Measurements from ENCODE around the gene RNF213.

RNF213 gene

DNA sequence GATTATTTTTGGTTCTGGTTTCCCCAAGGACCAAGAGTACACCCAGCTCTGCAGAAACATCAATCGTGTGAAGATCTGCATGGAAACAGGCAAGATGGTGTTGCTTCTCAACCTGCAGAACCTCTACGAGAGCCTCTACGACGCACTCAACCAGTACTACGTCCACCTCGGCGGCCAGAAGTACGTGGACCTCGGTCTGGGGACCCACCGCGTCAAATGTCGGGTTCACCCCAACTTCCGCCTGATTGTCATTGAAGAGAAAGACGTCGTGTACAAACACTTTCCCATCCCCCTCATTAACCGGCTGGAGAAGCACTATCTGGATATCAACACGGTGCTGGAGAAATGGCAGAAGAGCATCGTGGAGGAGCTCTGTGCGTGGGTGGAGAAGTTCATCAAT lies 86.9 kb downstream of the RNF213 start:
- no peak overlapping the region for H3K4me3 ChIP-seq (ENCODE audit: low read depth, low read length)

DNA sequence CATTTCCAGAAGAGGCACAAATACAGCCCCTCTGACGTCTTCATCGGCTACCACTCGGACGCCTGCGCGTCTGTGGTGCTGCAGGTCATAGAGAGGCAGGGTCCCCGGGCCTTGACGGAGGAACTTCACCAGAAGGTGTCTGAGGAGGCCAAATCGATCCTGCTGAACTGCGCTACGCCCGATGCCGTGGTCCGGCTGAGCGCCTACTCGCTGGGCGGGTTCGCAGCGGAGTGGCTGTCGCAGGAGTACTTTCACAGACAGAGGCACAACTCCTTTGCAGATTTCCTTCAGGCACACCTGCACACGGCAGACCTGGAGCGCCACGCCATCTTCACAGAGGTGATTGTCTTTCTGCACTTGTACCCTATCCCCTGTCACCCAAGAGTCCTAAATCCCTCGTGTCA lies 87.3 kb downstream of the RNF213 start:
- H3K4me3 ChIP-seq (ENCODE audit: low read depth, low read length), result no peak overlapping the region

DNA sequence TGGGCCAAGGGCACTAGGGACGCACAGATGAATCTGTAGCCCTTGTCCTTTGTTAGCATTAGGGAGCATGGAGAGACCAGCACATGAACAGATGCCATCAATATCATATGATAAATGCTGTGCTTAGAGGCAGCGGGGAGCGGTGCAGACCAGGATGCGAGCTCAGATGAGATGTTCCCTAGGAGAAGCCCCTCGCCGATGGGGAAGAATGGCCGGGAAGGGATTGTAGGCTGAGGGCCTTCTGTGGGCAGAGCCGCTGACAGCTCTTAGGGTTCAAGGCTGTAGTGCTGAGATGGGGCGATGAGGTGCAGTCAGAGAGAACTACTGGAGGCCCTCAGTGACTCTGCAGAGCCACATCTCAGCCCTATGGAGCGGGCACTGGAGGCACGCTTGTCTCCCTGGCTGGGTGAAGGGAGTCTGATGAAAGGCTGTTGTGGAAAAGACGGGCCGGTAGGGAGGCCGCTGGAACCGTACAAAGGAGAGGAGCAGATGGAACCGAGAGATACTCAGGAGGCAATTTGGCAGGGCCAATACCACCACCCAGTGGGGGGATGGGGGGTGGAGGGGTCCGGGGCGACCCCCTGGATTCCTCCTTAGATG lies 88.0 kb downstream of the RNF213 start:
- no peak overlapping the region for H3K4me3 ChIP-seq (ENCODE audit: low read depth, low read length)

DNA sequence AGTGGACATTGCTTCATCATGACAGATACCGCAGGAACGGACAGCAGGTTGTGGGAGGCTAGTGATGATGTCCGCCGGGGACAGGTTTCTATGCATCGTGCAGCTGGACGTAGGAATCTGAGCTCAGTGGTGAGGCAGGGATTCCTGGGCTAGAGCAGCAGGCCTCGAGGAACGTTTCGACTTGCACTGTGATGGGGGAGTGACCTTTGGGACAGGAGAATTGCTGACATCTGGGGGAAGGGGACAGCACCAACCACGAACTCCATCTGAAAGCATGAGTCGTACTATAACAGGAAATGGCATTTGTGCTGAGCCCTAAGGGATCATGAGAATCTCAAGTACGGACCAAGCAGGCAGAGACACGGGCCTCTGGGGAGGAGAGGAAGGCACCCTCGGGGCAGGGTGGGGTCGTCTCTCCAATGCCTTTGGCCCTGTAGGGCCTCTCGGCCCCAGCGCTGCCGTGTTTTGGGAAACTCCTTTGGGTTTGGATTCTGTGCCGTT lies 88.5 kb downstream of the RNF213 start:
- no peak overlapping the region for H3K4me3 ChIP-seq (ENCODE audit: low read depth, low read length)

DNA sequence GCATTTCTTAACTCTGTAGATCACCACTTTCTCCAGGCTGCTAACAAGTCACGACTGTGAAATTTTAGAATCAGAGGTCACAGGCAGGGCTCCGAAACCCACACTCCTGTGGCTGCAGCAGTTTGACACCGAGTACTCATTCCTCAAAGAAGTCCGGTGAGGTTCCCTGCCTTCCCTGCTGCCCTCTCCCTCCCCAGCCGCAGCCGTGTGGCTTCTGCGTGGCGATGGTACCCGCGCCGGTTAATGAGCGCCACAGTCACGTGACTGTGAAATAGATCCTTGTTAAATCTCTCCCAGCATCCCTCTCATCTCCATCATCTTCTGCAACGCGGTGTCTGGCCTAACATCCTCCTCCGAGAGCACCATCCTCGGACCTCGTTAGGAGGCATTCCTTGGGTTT lies 89.1 kb downstream of the RNF213 start:
- H3K4me3 ChIP-seq (ENCODE audit: low read depth, low read length), result no peak overlapping the region

DNA sequence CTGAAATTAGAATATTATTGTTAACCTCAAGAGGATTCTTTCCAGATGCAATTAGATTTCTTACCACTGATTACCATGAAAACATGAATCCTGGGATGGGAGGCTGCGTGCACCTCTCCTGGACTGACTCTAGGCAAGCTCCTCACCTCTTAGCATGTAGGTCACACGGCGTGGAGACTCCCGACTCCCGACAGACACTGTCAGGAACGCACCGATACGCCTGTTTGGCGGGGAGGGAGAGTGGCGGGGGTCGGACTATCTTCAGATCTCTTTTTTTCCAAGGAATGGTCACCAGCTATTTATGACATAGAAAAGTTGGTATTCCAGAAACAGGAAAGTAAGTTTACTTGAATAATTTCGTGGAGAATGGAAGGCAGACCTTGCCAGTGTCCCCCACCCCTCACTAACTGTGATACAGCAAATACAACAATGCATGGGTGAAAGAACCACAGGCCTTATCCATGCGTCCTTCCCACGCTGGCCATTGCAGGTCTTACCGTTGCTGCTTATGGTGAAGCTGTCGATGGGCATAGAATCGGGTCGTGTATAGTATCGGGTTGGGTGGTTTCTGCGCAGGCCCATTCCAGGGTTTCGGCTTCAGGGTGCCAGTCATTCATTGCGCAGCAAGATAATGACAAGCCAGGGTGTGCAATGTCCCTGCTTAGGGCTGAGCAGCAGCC lies 91.7 kb downstream of the RNF213 start:
- no peak overlapping the region for H3K4me3 ChIP-seq (ENCODE audit: low read depth, low read length)

DNA sequence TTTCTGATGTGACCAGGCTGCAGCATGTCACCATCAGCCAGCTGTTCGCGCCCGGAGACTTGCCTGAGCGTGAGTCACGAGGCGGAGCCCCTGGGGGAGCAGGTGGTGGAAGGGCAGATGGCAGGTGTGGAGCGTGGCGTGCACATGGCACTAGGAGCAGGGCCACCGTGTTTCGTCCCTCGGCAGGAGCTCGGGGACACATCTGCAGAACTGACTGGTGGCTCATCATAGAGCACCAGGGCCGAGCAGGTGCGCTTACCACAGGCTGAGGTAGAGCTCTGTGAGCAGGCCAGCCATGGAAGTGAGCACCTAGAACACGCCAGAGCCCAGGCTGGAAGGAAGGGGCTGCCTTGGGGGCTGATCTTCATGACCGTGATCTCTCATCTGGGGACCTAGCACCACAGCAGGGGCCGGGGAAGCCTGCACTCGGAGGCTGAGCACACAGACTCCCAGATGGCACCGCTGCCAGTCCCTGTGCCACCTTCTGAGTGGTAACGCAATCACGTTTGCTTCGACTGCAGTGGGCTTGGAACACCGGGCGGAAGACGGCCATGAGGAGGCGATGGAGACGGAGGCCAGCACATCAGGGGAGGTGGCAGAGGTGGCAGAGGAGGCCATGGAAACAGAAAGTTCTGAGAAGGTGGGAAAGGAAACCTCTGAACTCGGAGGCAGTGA lies 92.5 kb downstream of the RNF213 start:
- no peak overlapping the region for H3K4me3 ChIP-seq (ENCODE audit: low read depth, low read length)

DNA sequence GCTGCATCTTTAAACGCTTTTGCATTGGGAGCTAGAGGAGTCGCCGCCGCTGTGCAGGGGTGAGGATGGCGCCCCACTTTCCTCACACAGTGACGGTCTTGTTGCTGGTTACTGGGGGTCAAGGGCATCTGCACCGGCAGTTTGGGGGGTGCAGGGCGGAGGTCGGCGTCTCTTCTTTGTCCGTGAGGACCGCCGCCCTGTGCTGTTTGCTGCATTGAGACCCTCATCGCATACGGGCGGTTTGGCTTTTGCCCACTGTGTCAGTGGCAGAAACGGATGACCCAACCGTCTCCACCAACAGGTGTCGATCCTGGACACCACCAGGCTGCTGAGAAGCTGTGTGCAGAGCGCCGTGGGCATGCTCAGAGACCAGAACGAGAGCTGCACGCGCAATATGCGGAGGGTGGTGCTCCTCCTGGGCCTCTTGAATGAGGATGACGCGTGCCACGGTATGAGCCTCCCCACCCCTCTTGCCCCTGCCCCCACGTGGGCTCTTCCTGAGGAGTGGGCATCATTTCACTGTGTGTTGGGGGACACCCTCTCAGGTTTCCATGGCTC lies 93.1 kb downstream of the RNF213 start:
- H3K4me3 ChIP-seq (ENCODE audit: low read depth, low read length), result no peak overlapping the region

DNA sequence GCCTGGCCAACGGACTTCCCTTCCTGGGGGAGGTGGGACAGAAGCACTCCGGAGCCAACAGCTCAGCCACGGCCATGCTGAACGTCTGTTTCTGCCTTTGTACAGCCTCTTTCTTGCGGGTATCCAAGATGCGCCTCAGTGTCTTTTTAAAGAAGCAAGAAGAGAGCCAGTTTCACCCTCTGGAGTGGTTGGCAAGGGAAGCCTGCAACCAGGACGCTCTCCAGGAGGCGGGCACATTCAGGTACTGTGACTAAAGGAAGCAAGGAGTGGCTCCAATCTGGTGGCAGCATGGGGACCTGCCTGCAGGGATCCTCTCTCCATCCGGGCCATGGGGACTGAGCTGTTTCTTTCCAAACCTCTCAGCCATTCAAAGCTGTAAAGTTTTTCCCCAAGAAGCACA lies 93.7 kb downstream of the RNF213 start:
- no peak overlapping the region for H3K4me3 ChIP-seq (ENCODE audit: low read depth, low read length)

DNA sequence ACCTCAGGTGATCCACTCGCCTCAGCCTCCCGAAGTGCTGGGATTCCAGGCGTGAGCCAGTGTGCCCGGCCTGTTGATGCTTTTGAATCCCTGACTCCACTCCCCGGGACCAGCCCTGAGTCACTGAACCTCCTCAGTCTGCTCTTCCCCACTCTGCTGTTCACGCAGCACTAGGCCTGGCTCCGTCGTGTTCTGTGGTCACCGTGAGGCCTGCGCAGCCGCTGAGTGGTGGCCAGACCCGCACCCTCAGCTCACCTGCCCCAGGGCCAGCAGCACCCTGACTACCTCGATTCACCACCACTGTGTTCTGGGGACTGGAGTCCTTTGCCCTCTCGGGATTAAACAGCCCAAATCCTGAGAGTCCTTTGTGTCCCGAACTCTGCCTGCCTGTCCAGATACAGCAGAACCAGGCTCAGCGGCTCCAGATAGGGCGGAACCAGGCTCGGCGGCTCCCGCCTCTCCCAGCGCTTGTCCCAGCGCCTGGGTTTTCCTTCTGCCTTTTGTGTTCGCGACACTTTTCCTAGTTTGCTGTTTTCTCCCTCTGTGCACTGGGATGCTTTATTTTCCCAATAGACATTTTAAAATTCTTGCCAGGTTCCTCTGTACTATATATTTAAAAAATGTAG lies 95.7 kb downstream of the RNF213 start:
- no peak overlapping the region for H3K4me3 ChIP-seq (ENCODE audit: low read depth, low read length)

DNA sequence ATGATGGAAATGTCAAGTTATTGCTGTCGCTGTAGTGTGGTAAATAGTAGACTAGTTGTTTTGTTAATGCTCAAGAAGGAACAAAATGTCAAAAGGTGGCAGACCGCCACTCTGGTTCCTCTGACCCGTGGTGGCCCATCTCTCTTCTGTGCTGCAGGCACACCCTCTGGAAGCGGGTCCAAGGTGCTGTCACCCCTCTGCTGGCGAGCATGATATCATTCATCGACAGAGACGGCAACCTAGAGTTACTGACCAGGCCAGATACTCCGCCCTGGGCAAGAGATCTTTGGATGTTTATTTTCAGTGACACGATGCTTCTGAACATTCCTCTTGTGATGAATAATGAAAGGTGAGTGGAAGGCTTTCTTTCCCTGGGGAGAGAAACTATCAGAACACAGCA lies 97.5 kb downstream of the RNF213 start:
- H3K4me3 ChIP-seq (ENCODE audit: low read depth, low read length), result no peak overlapping the region

DNA sequence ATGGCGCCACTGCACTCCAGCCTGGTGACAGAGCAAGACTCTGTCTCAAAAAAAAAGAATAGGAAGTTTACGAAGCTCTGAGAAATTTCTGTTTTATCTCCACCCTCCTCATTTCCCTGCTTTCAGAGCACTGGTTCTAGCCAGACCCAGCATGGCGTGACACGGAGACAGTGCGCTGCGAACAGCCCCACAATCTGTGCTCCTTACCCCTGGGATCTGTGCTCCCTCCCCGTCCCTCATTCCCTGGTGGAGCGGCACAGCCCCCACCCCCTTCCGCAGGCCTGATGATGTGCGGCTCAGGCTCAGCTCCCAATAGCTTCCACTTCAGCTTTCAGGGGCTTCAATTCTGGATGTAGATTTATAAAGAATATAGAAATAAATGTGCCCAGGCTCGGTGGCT lies 98.2 kb downstream of the RNF213 start:
- no peak overlapping the region for H3K4me3 ChIP-seq (ENCODE audit: low read depth, low read length)

DNA sequence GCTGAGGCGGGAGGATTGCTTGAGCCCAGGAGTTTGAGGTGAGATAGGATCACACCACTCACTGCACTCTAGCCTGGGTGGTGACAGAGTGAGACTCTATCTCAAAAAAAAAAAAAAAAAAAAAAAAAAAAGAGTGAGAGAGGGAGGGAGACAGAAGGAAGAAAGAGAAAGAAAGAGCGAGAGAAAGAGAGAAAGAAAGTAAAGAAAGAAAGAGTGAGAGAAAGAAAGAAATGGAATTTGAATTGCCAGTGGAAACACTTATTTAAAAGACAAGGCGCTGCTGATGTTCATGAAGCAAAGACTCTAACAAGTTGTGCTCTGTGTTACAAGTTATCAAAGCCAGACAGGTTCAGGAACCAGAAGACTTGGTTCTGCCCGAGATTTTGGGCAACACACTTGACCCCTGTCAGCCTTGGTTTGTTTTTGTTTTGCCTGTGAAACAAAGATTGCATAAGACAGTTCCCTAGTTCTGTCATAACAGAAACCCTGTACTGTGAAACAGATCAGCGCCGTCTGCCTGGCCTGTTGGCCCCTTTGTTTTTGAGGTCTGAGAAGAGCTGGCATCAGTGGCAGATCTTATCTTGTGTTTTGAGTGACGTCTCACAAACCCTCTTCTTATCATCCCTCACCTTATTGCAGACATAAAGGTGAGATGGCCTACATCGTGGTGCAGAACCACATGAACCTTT lies 98.9 kb downstream of the RNF213 start:
- no peak overlapping the region for H3K4me3 ChIP-seq (ENCODE audit: low read depth, low read length)

DNA sequence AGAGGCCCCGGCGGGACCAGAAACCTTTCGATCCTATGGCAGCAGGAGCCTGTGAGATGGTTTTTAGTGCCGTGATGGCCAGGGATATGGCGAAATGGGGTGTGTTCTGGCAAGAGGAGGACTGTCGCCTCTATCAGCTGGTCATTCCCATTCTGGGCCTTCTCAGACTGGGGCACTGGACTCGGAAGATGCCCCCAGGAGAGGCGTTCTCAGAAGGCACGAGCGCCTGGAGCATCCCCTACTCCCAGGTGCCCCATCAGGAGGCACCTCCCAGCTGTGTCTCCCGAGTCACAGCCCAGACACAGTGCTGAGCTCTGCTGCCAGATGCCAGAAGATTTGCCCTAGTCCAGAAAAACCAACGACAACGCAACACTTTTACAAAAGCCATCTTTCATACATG lies 99.7 kb downstream of the RNF213 start:
- H3K4me3 ChIP-seq (ENCODE audit: low read depth, low read length), result no peak overlapping the region

DNA sequence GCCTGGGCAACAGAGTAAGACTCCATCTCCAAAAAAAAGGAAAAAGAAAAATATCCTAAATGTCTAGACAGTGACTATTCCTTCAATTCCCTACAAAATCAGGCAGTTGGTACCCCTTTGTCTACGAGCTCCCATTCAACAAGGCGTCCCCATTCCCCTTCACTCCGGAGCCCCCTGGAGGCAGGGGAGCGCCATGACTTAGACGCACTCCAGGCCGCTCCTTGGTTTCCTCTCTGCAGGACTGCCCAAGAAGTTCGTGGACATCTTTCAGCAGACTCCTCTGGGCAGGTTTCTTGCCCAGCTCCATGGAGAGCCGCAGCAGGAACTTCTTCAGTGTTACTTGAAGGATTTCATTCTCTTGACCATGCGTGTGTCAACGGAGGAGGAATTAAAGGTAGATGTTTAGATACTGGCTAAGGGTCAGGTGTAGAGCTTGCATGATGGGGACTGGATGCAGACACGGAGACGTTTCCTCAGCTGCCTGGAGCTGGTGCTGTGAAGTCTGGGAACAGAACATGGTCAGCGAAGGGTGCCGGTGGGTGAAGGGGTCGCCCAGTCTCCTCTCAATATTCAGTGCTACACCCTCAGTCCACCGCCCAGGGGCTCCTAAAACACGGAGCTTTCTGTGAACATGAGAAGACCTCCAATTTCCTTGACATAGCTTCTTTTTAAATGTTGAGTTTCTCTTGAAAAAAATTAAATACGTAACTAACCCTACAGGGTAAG lies 101.0 kb downstream of the RNF213 start:
- no peak overlapping the region for H3K4me3 ChIP-seq (ENCODE audit: low read depth, low read length)

DNA sequence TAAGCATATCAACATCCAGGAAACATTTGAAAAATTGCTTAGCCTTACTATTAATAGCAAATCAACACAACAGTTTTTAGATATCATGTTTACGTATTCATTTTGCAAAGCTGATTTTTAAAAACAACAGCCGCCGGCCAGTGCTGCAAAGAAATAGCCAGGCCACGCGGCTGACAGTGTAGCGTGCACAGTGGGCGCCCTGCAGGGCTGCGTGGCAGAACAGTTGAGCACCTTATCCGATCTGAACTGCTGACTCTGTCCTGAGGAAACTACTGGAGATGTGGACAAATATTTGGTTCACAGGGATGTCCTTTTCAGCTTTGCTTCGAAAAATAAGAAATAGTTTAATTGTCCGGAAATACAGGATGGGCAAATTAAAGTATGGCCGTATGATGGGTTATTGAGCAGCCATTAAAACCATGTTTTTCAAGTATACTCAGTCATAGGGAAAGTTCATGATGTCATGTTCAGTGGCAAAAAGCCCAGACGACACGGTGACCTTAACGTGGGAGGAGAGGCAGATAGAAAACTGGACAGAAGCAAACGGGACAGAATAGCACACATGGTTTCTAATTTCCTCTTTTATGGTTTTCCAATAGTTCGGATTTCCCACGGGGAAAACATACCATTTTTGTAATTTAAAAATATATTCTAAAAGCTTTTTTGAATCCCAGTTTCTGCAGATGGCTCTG lies 101.9 kb downstream of the RNF213 start:
- no peak overlapping the region for H3K4me3 ChIP-seq (ENCODE audit: low read depth, low read length)

DNA sequence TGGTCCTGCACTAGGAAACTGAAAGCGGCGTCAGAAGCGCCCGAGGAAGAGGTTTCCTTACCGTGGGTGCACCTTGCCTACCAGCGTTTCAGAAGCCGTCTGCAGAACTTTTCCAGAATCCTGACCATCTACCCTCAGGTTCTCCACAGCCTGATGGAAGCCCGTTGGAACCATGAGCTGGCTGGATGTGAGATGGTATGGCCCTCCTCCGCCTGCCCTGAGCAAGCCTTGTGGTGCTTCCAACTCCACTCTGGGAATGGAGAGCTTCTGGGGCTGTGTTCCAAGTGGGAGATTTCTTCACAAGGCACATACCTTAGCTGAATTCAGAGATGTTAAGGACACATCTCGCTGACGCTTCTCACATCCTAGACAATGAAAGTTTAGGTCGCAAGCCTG lies 102.5 kb downstream of the RNF213 start:
- no peak overlapping the region for H3K4me3 ChIP-seq (ENCODE audit: low read depth, low read length)

DNA sequence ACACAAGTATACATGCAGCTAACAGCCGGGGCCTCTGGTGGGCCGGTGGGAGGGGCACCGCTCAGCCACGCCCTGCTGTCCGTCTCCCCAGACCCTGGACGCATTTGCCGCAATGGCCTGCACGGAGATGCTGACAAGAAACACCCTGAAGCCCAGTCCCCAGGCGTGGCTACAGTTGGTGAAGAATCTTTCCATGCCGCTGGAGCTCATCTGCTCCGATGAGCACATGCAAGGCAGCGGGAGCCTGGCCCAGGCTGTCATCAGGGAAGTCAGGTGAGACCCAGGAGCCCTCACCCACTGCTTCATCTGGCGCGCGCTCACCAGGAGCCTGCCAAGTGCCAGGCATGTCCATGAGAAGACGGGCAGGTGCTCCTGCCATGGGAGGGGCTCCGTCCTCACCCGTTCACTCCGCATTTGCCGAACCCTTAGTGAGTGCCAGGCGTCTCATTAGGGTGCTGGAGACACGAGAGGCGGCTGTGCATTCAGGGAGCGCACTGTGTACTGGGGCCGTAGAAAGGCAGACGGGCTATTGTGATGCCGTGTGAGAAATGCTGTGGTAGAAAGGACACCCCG lies 103.0 kb downstream of the RNF213 start:
- H3K4me3 ChIP-seq (ENCODE audit: low read depth, low read length), result no peak overlapping the region

DNA sequence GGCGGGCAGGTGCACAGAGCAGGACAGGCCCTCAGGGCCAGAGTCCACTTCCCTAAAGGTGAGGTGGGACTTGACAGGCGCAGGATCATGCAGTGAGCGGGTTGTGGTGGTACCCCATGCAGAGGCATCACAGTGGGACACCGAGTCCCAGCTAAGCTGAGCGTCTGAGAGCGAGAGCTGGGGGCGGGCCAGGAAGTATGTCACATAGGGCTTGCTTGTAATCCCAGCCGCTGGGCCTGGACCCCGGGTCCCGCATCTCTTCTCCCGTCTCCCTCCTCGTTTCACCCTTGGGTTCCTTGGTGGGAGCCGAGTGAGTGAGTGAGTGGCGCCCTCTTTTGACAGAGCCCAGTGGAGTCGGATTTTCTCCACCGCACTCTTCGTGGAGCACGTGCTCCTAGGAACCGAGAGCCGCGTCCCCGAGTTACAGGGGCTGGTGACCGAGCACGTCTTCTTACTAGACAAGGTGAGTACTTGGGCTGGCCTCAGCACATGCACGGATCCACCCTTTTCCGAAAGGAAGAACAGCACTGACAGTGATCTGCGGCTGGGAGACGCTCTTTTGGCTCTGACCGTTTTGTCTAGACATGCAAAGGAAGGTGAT lies 103.5 kb downstream of the RNF213 start:
- no peak overlapping the region for H3K4me3 ChIP-seq (ENCODE audit: low read depth, low read length)

Measured in iPS-11a (cell line).